Activated CD4-positive, alpha-beta T cell treated with anti-CD3 and anti-CD28 coated beads for 36 hours (primary cell): ENCODE data around the gene C6orf89. TPM values are rescaled to one million over a fixed set of nuclear protein-coding genes. Genes with fewer than 3 reads are reported as not detected.
A peak's percentile ranks its signal among the peaks of the same experiment; 100 is the strongest.

Experiments
- ATAC-seq: fragments of 200-7000 bp; cut with Tn5 transposase; one replicate; pipeline ENCODE4 v1.10.0; 2021; ENCODE audit warnings: mild to moderate bottlenecking, moderate library complexity
- CTCF ChIA-PET: fragments of 350-600 bp; sonication (Branson Sonifier 250); formaldehyde crosslinking; loops from one replicate; lab custom pipeline; 2021; ENCODE audit warnings: antibody characterized with exemption; lab: Charles Lee
- POLR2A ChIA-PET: fragments of 350-600 bp; sonication (Branson Sonifier 250); formaldehyde crosslinking; loops from one replicate; lab custom pipeline; 2021; ENCODE audit warnings: antibody characterized with exemption, inconsistent platforms; lab: Charles Lee
- DNase-seq: peaks from one replicate; pipeline ENCODE4 v3.0.0-alpha.2; 2020
- H3K27ac Mint-ChIP-seq: one replicate; pipeline ENCODE4 v1.8.0; 2021; ENCODE audit warnings: mixed read lengths
- H3K27me3 Mint-ChIP-seq: one replicate; pipeline ENCODE4 v1.8.0; 2021; ENCODE audit warnings: mixed read lengths
- H3K36me3 Mint-ChIP-seq: one replicate; pipeline ENCODE4 v1.8.0; 2021; ENCODE audit warnings: low read depth, mixed read lengths
- H3K4me1 Mint-ChIP-seq: one replicate; pipeline ENCODE4 v1.8.0; 2021; ENCODE audit warnings: mixed read lengths
- H3K4me3 Mint-ChIP-seq: one replicate; pipeline ENCODE4 v1.8.0; 2021; ENCODE audit warnings: mild to moderate bottlenecking, moderate library complexity, mixed read lengths
- H3K9me3 Mint-ChIP-seq: one replicate; pipeline ENCODE4 v1.8.0; 2021; ENCODE audit warnings: low read depth, mixed read lengths
- intact Hi-C, 2 experiments: fragments of 100-400 bp; cut with DNase I in 1 of 2; cut with micrococcal nuclease in 1 of 2; formaldehyde crosslinking; loops; one replicate each; pipeline versions ENCODE4 v1.14.2 to v1.15.1; 2022 to 2024; cut with DNase I, micrococcal nuclease
- total RNA-seq, 2 experiments: library from RNA; stranded (reverse); gene quantifications; one replicate each; pipeline ENCODE4 v1.2.3, GENCODE V29; 2021

The C6orf89 gene
- total RNA-seq, 2 experiments from 2014 or later, result 29.5 to 36.2 TPM

GRCh38 chr6:36867471-36868224 lies 18.1 kb upstream of the C6orf89 start:
- POLR2A ChIA-PET, result no interaction called here
- Mint-ChIP-seq H3K27ac (peak overlapping the region; percentile 10), H3K4me1 (peaks cover 65% of the 10 kb centered on the region), H3K36me3 (peaks cover 80% of the 10 kb centered on the region), H3K27me3 (no peaks in the 10 kb centered on the region), H3K9me3 (no peaks in the 10 kb centered on the region), H3K4me3 (no peak overlapping the region)
- DNase-seq (no peak), ATAC-seq (no peak)
- intact Hi-C loops, result loop anchor here in 1 of 2 experiments (2.0 kb wide), 1 partner anchor 27 kb away; no protein-coding TSS in a partner anchor
- CTCF ChIA-PET, result interaction anchor here (0.6 to 1.1 kb wide), 3 partner anchors 47 to 439 kb away, joined by 3 to 4 read pairs (median 3); no protein-coding TSS in a partner anchor

GRCh38 chr6:36871686-36872085 lies 14.1 kb upstream of the C6orf89 start:
- H3K27me3 Mint-ChIP-seq, result no peaks in the 10 kb centered on the region
- POLR2A ChIA-PET, result no interaction called here
- no peak overlapping the region for H3K4me3 Mint-ChIP-seq
- intact Hi-C loops, result loop anchor here in 1 of 2 experiments (2.0 to 5.0 kb wide), 5 partner anchors 13 to 336 kb away; partner anchors contain the start of genes C6orf89, PIM1 and STK38
- H3K27ac Mint-ChIP-seq, result peak overlapping the region; percentile 89
- CTCF ChIA-PET, result interaction anchor here (0.6 to 6.3 kb wide), 5 partner anchors 13 to 526 kb away, joined by 3 to 91 read pairs (median 30); partner anchors contain the start of gene C6orf89
- ATAC-seq (no peak), DNase-seq (no peak)
- peaks cover 65% of the 10 kb centered on the region for H3K4me1 Mint-ChIP-seq
- peaks cover 58% of the 10 kb centered on the region for H3K36me3 Mint-ChIP-seq
- H3K9me3 Mint-ChIP-seq, result no peaks in the 10 kb centered on the region

- POLR2A ChIA-PET, result interaction anchor here (1.1 kb wide), 1 partner anchor 111 kb away, joined by 3 read pairs; no protein-coding TSS in a partner anchor
- no peak for DNase-seq
- Mint-ChIP-seq H3K36me3 (peaks cover 45% of the 10 kb centered on the region), H3K4me3 (peak overlapping the region; percentile 98), H3K4me1 (peaks cover 50% of the 10 kb centered on the region), H3K27ac (peak overlapping the region; percentile 99), H3K9me3 (no peaks in the 10 kb centered on the region), H3K27me3 (peaks cover 2% of the 10 kb centered on the region)
- CTCF ChIA-PET, result interaction anchor here (0.7 to 6.3 kb wide), 8 partner anchors 11 to 258 kb away, joined by 3 to 91 read pairs (median 10); partner anchors contain the start of gene C6orf89
- intact Hi-C loops, result loop anchor here in 1 of 2 experiments (5.0 kb wide), 4 partner anchors 276 to 334 kb away; partner anchors contain the start of genes PIM1 and STK38
- ATAC-seq, result no peak
Observed at GRCh38 chr6:36873115-36873514, 12.6 kb upstream of the C6orf89 start.

- Mint-ChIP-seq H3K36me3 (peaks cover 38% of the 10 kb centered on the region), H3K27ac (peak overlapping the region; percentile 99), H3K4me1 (peaks cover 47% of the 10 kb centered on the region), H3K4me3 (peak overlapping the region; percentile 98), H3K9me3 (no peaks in the 10 kb centered on the region), H3K27me3 (peaks cover 7% of the 10 kb centered on the region)
- ChIA-PET POLR2A (interaction anchor here (0.6 to 1.7 kb wide), 5 partner anchors 12 to 664 kb away, joined by 3 to 7 read pairs (median 3); partner anchors contain the start of gene C6orf89), CTCF (interaction anchor here (0.7 to 6.3 kb wide), 16 partner anchors 10 to 297 kb away, joined by 3 to 91 read pairs (median 4); partner anchors contain the start of gene C6orf89)
- intact Hi-C loops, result loop anchor here in 1 of 2 experiments (1.0 to 5.0 kb wide), 7 partner anchors 38 to 333 kb away; partner anchors contain the start of genes MTCH1, PIM1 and STK38
- ATAC-seq (no peak), DNase-seq (peak; percentile 44)
Observed at GRCh38 chr6:36873612-36874442, 11.9 kb upstream of the C6orf89 start.

GRCh38 chr6:36874443-36875249 lies 11.1 kb upstream of the C6orf89 start, which contains the start of gene PPIL1:
TSS of gene PPIL1 (minus strand) at chr6:36874803. CDS start at chr6:36874772, 31 bp downstream.
- POLR2A ChIA-PET, result interaction anchor here (0.6 to 1.7 kb wide), 10 partner anchors 8 to 663 kb away, joined by 3 to 7 read pairs (median 3); partner anchors contain the start of genes C6orf89, MTCH1 and PIM1
- H3K4me3 Mint-ChIP-seq, result peak within 1 kb of the TSS; percentile 98
- CTCF ChIA-PET, result interaction anchor here (0.7 to 6.3 kb wide), 15 partner anchors 10 to 335 kb away, joined by 3 to 91 read pairs (median 4); partner anchors contain the start of gene C6orf89
- H3K27me3 Mint-ChIP-seq, result peaks cover 7% of the 10 kb centered on the region
- intact Hi-C loops, result loop anchor here (1.0 to 5.0 kb wide), 9 partner anchors 11 to 333 kb away; partner anchors contain the start of genes C6orf89 (in 2 of the 2), MTCH1 (in 1 of the 2), PIM1 (in 1 of the 2) and STK38 (in 1 of the 2)
- peak within 1 kb of the TSS; percentile 99 for H3K27ac Mint-ChIP-seq
- peaks cover 34% of the 10 kb centered on the region for H3K36me3 Mint-ChIP-seq
- no peaks in the 10 kb centered on the region for H3K9me3 Mint-ChIP-seq
- DNase-seq, result peak; percentile 90
- ATAC-seq, result peak; percentile 80
- H3K4me1 Mint-ChIP-seq, result peaks cover 45% of the 10 kb centered on the region

GRCh38 chr6:36875250-36875633 lies 10.5 kb upstream of the C6orf89 start:
- POLR2A ChIA-PET, result interaction anchor here (0.7 to 1.7 kb wide), 6 partner anchors 8 to 294 kb away, joined by 3 to 7 read pairs (median 4); partner anchors contain the start of genes C6orf89, MTCH1 and PIM1

GRCh38 chr6:36884610-36885009 lies 1.1 kb upstream of the C6orf89 start:
- ATAC-seq (no peak), DNase-seq (no peak)
- ChIA-PET POLR2A (no interaction called here), CTCF (interaction anchor here (0.7 to 6.1 kb wide), 15 partner anchors 11 to 325 kb away, joined by 3 to 91 read pairs (median 6); partner anchors contain the start of genes MTCH1 and PPIL1)
- H3K27me3 Mint-ChIP-seq, result no peaks in the 10 kb centered on the region
- H3K4me3 Mint-ChIP-seq, result no peak overlapping the region
- no peaks in the 10 kb centered on the region for H3K36me3 Mint-ChIP-seq
- peak overlapping the region; percentile 31 for H3K27ac Mint-ChIP-seq
- no peaks in the 10 kb centered on the region for H3K9me3 Mint-ChIP-seq
- peaks cover 29% of the 10 kb centered on the region for H3K4me1 Mint-ChIP-seq
- intact Hi-C loops, result loop anchor here (1.0 to 5.0 kb wide), 13 partner anchors 9 to 962 kb away; partner anchors contain the start of genes MTCH1 (in 2 of the 2), CMTR1 (in 1 of the 2), PIM1 (in 1 of the 2) and SRPK1 (in 1 of the 2)

More at GRCh38 chr6:36875250-36875633, 10.5 kb upstream of the C6orf89 start:
- Mint-ChIP-seq H3K4me1 (peaks cover 41% of the 10 kb centered on the region), H3K36me3 (peaks cover 30% of the 10 kb centered on the region), H3K27ac (peak overlapping the region; percentile 99), H3K27me3 (peaks cover 7% of the 10 kb centered on the region), H3K4me3 (peak overlapping the region; percentile 98), H3K9me3 (no peaks in the 10 kb centered on the region)
- DNase-seq, result no peak
- CTCF ChIA-PET, result interaction anchor here (0.7 to 6.3 kb wide), 11 partner anchors 9 to 559 kb away, joined by 3 to 91 read pairs (median 7); partner anchors contain the start of gene C6orf89
- ATAC-seq, result no peak
- intact Hi-C loops, result loop anchor here (1.0 to 5.0 kb wide), 3 partner anchors 10 to 194 kb away; partner anchors contain the start of gene C6orf89 (in 2 of the 2)

GRCh38 chr6:36886950-36887618 lies 1.3 kb downstream of the C6orf89 start:
- no peaks in the 10 kb centered on the region for H3K9me3 Mint-ChIP-seq
- DNase-seq (no peak), ATAC-seq (no peak)
- ChIA-PET POLR2A (interaction anchor here (1.0 kb wide), 1 partner anchor 99 kb away, joined by 4 read pairs; the partner anchor contains the start of gene MTCH1), CTCF (interaction anchor here (0.8 to 6.1 kb wide), 3 partner anchors 14 to 131 kb away, joined by 3 to 91 read pairs (median 47); partner anchors contain the start of gene PPIL1)
- H3K27ac Mint-ChIP-seq, result peak overlapping the region; percentile 79
- intact Hi-C loops, result loop anchor here (5.0 kb wide), 4 partner anchors 75 to 965 kb away; partner anchors contain the start of genes CMTR1 (in 1 of the 2), PIM1 (in 1 of the 2) and SRPK1 (in 1 of the 2)
- peak overlapping the region; percentile 89 for H3K4me3 Mint-ChIP-seq
- peaks cover 31% of the 10 kb centered on the region for H3K4me1 Mint-ChIP-seq
- peaks cover 4% of the 10 kb centered on the region for H3K36me3 Mint-ChIP-seq
- no peaks in the 10 kb centered on the region for H3K27me3 Mint-ChIP-seq
